Transverse colon (tissue), 4 donors: ENCODE measurements around the gene HSP90AA1. TPM values are rescaled to one million over a fixed set of nuclear protein-coding genes. Genes with fewer than 3 reads are reported as not detected.
"Not testable (repeated sequence)": the region's sequence is repeated elsewhere in the genome, so short reads cannot be mapped to it uniquely, and the experiment has no call there.

Experiments
- DNase-seq: peaks from one replicate; pipeline ENCODE4 v3.0.0-alpha.2; 2019
- H3K27ac ChIP-seq, 4 donors: fragments of 200-600 bp; sonication (generic); 2 replicates each; pipeline ENCODE4 v1.5.1; 2016 to 2018; ENCODE audit warnings: inconsistent platforms in 4 of 4
- H3K27me3 ChIP-seq: fragments of 200-600 bp; sonication (generic); 2 replicates; pipeline ENCODE4 v1.5.1; 2017; ENCODE audit warnings: inconsistent platforms
- H3K36me3 ChIP-seq, 4 donors: fragments of 200-600 bp; sonication (generic); 2 replicates each; pipeline ENCODE4 v1.5.1; 2017 to 2019; ENCODE audit warnings: inconsistent platforms in 4 of 4
- H3K4me1 ChIP-seq, 4 donors: fragments of 200-600 bp; sonication (generic); 2 replicates each; pipeline ENCODE4 v1.5.1; 2017 to 2020; ENCODE audit warnings: inconsistent platforms in 4 of 4
- H3K4me3 ChIP-seq, 4 donors: fragments of 200-600 bp; sonication (generic); 1 replicate in 1 of 4; 2 replicates in 3 of 4; pipeline versions ENCODE4 v1.5.1 to v1.6.1; 2017 to 2019; ENCODE audit warnings: inconsistent platforms in 4 of 4
- H3K9me3 ChIP-seq, 2 donors: fragments of 200-600 bp; sonication (generic); 2 replicates each; pipeline ENCODE4 v1.5.1; 2017 to 2019; ENCODE audit warnings: inconsistent platforms in 2 of 2
- EP300 ChIP-seq: sonication (generic); formaldehyde crosslinking; IDR thresholded peaks from one replicate; pipeline ENCODE4 v1.6.1; 2017; ENCODE audit warnings: antibody characterized with exemption, low read depth
- POLR2A ChIP-seq: fragments of 450-650 bp; IDR thresholded peaks from one replicate; pipeline ENCODE4 v1.6.1; 2016; ENCODE audit warnings: antibody characterized with exemption, mild to moderate bottlenecking, moderate library complexity
- POLR2AphosphoS5 ChIP-seq, 3 donors: sonication (generic); formaldehyde crosslinking; IDR thresholded peaks; one replicate each; pipeline ENCODE4 v1.6.1; 2016; ENCODE audit warnings: antibody characterized with exemption in 3 of 3
- WGBS, 2 donors: methylation state at CpG; one replicate each; pipeline ENCODE4 v1.1.5; 2018; ENCODE audit warnings: low coverage in 1 of 2; 5-methylcytosine and 5-hydroxymethylcytosine counted together
- in situ Hi-C, 4 donors: fragments of 200-750 bp; cut with MboI; loops; one replicate each; pipeline versions ENCODE4 v1.15.0 to v1.15.1; 2017; ENCODE audit warnings: low sequenced_read_pairs in 3 of 4, low pct_ligation_motif_present in 1 of 4, low pct_unique_long_range_greater_than_20kb in 1 of 4
- intact Hi-C: fragments of 100-400 bp; cut with DNase I; formaldehyde crosslinking; loops from one replicate; pipeline ENCODE4 v1.15.1; 2023; ENCODE audit warnings: low total_unique reads
- total RNA-seq, 4 donors: library from RNA; depleted of rRNA; stranded (reverse); fragments of >200 nt; gene quantifications; one replicate each; pipeline ENCODE4 v1.1.0, GENCODE V29; 2016
- TF ChIP-seq, protein P1 (sequence below), 5 experiments: fragments of 200-600 bp in 3 of 5; fragments of 450-650 bp in 2 of 5; sonication (generic) in 3 of 5; IDR thresholded peaks; 1 replicate in 2 of 5; 2 replicates in 3 of 5; pipeline ENCODE4 v1.5.1; 2016 to 2017; ENCODE audit warnings: antibody characterized with exemption in 5 of 5, inconsistent platforms in 3 of 5, mild to moderate bottlenecking in 2 of 5, moderate library complexity in 1 of 5

Gene HSP90AA1
- total RNA-seq, 4 donors from 2014 or later, result 112 to 347 (median 235) TPM

DNA sequence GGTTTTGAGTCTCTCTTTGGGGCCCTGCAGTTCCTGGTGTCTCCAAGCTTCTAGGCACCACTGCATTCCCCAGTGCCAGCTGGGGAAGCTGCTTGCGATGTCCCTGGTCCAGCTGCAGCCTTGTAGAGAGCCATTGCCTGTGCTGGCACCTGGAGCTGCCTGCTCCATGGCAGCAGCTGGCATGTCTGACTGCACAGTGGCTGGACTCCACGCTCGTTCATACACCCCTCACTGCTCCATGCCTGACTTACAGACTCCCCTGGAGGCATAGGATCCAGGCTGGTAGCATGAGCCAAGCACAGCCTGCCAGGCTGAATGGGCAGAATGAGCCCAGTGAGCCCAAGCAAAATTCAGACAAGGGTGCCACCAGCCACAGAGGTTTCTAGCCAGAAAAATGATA is 31.0 kb upstream of the HSP90AA1 start:
- intact Hi-C loops (no loop called here), in situ Hi-C loops (no loop called here)
- Histone ChIP-seq H3K9me3 (no peaks in the 10 kb centered on the region), H3K27ac (no peak overlapping the region), H3K36me3 (no peaks in the 10 kb centered on the region), H3K4me1 (no peaks in the 10 kb centered on the region), H3K4me3 (no peak overlapping the region), H3K27me3 (no peaks in the 10 kb centered on the region)
- TF ChIP-seq POLR2A (no peak), POLR2AphosphoS5 (IDR thresholded peaks at IDR 0.05) (no peak)
- DNase-seq, result no peak
- WGBS, 2 donors, result 78% methylated on average over 3 of the region's 3 CpGs; no CpG with 5 or more reads in 1 of the 2 donors

DNA sequence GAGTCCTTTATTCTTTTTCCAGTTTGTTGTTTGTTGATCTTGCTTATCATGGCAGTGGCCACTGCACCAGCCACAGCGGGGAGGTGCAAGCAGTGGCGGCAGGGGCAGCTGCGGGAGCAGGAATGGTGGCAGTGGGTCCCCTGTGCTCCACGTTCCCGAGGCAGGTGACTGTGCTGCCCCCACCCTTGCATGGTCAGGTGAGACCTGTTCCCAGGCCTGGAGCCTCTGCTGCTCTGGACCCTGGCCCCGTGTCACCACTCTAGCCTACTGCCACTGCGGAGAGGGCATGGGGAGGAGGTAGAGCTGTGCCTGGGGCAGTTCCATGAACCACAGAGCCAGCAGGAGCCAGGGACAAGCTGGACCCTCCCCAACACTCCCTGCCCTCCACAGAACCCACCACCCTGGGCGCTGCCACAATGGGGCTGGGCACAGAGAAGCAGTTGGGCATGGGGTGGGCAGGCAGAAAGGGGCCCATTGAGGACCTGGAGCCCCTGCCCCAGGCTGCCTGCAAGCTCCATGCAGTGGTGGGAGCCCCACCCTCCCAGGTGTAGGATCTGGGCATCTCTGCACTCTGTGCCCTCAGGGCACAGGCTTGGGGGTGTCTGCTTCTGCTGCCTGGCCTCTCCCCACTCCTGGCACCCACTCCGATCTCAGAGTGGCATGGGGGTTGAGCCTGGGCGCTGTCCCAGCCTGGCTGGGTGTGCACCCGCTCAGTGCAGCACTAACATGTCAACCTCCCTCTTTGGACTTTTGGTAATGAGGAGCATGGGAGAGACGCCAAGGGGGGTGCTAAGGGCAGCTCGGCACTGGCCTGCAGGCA is 29.7 kb upstream of the HSP90AA1 start:
- 96% methylated on average over 11 of the region's 13 CpGs; no CpG with 5 or more reads in 1 of the 2 donors for WGBS, 2 donors
- no peak for TF ChIP-seq POLR2A
- TF ChIP-seq POLR2AphosphoS5 (IDR thresholded peaks at IDR 0.05), result no peak
- TF ChIP-seq, protein P1, sequence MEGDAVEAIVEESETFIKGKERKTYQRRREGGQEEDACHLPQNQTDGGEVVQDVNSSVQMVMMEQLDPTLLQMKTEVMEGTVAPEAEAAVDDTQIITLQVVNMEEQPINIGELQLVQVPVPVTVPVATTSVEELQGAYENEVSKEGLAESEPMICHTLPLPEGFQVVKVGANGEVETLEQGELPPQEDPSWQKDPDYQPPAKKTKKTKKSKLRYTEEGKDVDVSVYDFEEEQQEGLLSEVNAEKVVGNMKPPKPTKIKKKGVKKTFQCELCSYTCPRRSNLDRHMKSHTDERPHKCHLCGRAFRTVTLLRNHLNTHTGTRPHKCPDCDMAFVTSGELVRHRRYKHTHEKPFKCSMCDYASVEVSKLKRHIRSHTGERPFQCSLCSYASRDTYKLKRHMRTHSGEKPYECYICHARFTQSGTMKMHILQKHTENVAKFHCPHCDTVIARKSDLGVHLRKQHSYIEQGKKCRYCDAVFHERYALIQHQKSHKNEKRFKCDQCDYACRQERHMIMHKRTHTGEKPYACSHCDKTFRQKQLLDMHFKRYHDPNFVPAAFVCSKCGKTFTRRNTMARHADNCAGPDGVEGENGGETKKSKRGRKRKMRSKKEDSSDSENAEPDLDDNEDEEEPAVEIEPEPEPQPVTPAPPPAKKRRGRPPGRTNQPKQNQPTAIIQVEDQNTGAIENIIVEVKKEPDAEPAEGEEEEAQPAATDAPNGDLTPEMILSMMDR (IDR thresholded peaks at IDR 0.05), result no peak
- no peak for TF ChIP-seq EP300
- in situ Hi-C loops (no loop called here), intact Hi-C loops (no loop called here)
- no peak overlapping the region for H3K4me3 ChIP-seq
- H3K27me3 ChIP-seq, result no peaks in the 10 kb centered on the region
- H3K36me3 ChIP-seq, result no peaks in the 10 kb centered on the region
- no peaks in the 10 kb centered on the region for H3K9me3 ChIP-seq
- DNase-seq, result no peak
- H3K4me1 ChIP-seq, result no peaks in the 10 kb centered on the region
- no peak overlapping the region for H3K27ac ChIP-seq

DNA sequence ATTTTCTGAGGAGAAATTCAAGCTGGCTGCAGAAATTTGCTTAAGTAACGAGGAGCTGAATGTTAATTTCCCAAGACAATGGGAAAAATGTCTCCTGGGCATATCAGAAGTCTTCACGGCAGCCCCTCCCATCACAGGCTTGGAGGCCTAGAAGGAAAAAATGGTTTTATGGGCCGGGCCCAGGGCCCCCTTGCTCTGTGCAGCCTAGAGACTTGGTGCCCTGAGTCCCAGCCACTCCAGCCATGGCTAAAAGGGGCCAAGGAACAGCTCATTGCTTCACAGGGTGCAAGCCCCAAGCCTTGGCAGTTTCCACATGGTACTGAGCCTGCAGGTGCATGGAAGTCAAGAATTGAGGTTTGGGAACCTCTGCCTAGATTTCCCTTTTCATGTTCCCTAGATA is 24.3 kb upstream of the HSP90AA1 start:
- Histone ChIP-seq H3K36me3 (no peaks in the 10 kb centered on the region), H3K4me1 (no peaks in the 10 kb centered on the region), H3K4me3 (no peak overlapping the region), H3K9me3 (no peaks in the 10 kb centered on the region), H3K27me3 (no peaks in the 10 kb centered on the region), H3K27ac (no peak overlapping the region)
- intact Hi-C loops, result no loop called here
- WGBS, 2 donors, result 91 to 94% methylated on average over 2 to 3 of the region's 3 CpGs
- no peak for DNase-seq
- TF ChIP-seq POLR2A, result no peak
- TF ChIP-seq, protein P1 (IDR thresholded peaks at IDR 0.05), result no peak
- no peak for TF ChIP-seq POLR2AphosphoS5 (IDR thresholded peaks at IDR 0.05)
- TF ChIP-seq EP300, result no peak
- in situ Hi-C loops, result no loop called here

DNA sequence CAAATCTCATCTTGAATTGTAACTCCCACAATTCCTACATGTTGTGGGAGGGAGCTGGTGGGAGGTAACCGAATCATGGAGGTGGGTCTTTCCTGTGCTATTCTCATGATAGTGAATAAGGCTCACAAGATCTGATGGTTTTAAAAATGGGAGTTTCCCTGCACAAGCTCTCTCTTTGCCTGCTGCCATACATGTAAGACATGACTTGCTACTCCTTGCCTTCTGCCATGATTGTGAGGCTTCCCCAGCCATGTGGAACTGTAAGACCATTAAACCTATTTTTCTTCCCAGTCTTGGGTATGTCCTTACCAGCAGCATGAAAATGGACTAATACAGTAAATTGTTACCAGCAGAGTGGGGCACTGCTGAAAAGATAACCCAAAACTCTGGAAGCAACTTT is 22.5 kb upstream of the HSP90AA1 start:
- in situ Hi-C loops, H3K27me3 ChIP-seq, H3K4me3 ChIP-seq, H3K27ac ChIP-seq, intact Hi-C loops, H3K36me3 ChIP-seq, H3K4me1 ChIP-seq, H3K9me3 ChIP-seq, DNase-seq: not testable (repeated sequence)
- 92% methylated on average over 1 of the region's 1 CpG; no CpG with 5 or more reads in 1 of the 2 donors for WGBS, 2 donors

DNA sequence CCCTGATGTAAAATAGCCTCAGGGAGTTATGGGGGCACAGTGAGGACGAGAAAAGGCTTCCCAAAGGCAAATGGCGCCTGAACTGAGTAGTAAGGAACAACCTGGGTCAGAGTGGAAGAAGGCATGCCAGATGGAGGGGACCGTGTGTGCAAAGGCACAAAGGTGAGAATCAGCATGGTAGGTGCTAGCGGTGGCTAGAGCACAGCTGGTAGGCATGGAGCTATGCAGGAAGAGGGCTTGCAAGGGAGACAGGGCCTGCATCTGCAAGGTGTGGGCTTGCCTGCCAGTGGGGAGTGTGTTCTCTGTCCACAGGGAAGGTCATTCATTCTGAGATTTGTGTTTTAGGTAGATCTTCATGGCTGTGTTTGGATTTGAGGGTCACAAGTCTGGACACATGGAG is 18.5 kb upstream of the HSP90AA1 start:
- Histone ChIP-seq H3K4me1 (no peaks in the 10 kb centered on the region), H3K9me3 (no peaks in the 10 kb centered on the region), H3K27ac (no peak overlapping the region), H3K27me3 (no peaks in the 10 kb centered on the region), H3K4me3 (no peak overlapping the region), H3K36me3 (no peaks in the 10 kb centered on the region)
- intact Hi-C loops (no loop called here), in situ Hi-C loops (no loop called here)
- TF ChIP-seq EP300 (no peak), POLR2A (no peak), POLR2AphosphoS5 (IDR thresholded peaks at IDR 0.05) (no peak)
- TF ChIP-seq, protein P1 (IDR thresholded peaks at IDR 0.05), result no peak
- DNase-seq, result no peak
- 86% methylated on average over 4 of the region's 4 CpGs; no CpG with 5 or more reads in 1 of the 2 donors for WGBS, 2 donors
